ENCODE measurements around the gene LRFN4.
"Not testable (repeated sequence)": the region's sequence is repeated elsewhere in the genome, so short reads cannot be mapped to it uniquely, and the experiment has no call there.

LRFN4 gene

GRCh38 chr11:66856496-66857233 lies at the start of gene LRFN4:
TSS of gene LRFN4 (plus strand) at chr11:66857064. CDS start at chr11:66857745, 681 bp downstream.
- DNase-seq, result peak; percentile 80

GRCh38 chr11:66809592-66809991 lies 47.3 kb upstream of the LRFN4 start:
- no peak for DNase-seq

DNA sequence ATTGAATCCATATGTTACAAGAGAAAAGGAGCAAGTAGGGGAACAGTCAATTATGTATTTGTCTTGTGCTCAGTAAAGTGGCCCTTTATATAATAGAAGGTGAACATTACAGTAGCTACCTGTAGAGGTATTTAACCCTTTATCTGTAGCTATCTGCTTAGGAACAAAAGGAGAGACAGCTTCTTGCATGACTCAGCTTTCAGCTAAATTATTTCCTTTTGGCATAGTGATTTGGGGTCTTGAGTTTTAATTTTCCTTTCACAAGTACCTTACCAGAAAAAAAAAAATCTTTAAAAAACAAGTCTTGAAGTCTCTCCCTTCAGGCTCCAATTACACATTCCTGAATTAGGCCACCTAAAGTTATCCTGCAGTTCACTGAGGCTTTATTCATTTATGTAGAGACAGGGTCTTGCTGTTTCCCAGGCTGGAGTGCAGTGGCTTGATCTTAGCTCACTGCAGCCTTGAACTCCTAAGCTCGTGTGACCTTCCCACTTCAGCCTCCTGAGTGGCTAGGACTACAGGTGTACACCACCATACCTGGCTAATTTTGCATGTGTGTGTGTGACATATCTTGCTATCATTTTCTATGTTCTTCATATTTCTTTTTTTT lies 46.2 kb upstream of the LRFN4 start:
- no peak for DNase-seq

GRCh38 chr11:66814678-66815077 lies 42.2 kb upstream of the LRFN4 start:
- no peak for DNase-seq

- no peak for DNase-seq
Measured at GRCh38 chr11:66815646-66816045, 41.2 kb upstream of the LRFN4 start.

GRCh38 chr11:66818231-66818955 lies 38.5 kb upstream of the LRFN4 start:
- DNase-seq, result no peak

- DNase-seq, result no peak
Measured at GRCh38 chr11:66820381-66820780, 36.5 kb upstream of the LRFN4 start.

GRCh38 chr11:66820901-66821300 lies 36.0 kb upstream of the LRFN4 start:
- no peak for DNase-seq

- no peak for DNase-seq
Measured at GRCh38 chr11:66823700-66824099, 33.2 kb upstream of the LRFN4 start.

GRCh38 chr11:66824573-66824972 lies 32.3 kb upstream of the LRFN4 start:
- DNase-seq, result not testable (repeated sequence)

DNA sequence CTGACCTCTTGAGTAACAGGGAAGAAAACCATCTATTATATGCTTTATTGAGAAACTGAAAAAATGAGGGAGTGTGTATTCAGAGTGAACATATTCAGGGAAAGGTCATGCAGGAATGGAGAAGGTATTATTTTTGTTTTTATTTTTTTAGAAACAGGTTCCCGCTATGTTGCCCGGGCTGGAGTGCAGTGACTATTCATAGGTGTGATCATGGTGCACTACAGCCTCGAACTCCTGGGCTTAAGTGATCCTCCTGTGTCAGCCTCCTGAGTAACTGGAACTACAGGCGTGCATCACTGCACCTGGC lies 22.4 kb upstream of the LRFN4 start:
- no peak for DNase-seq

GRCh38 chr11:66834943-66835342 lies 21.9 kb upstream of the LRFN4 start:
- no peak for DNase-seq

- no peak for DNase-seq
Measured at GRCh38 chr11:66835768-66836405, 21.0 kb upstream of the LRFN4 start.

DNA sequence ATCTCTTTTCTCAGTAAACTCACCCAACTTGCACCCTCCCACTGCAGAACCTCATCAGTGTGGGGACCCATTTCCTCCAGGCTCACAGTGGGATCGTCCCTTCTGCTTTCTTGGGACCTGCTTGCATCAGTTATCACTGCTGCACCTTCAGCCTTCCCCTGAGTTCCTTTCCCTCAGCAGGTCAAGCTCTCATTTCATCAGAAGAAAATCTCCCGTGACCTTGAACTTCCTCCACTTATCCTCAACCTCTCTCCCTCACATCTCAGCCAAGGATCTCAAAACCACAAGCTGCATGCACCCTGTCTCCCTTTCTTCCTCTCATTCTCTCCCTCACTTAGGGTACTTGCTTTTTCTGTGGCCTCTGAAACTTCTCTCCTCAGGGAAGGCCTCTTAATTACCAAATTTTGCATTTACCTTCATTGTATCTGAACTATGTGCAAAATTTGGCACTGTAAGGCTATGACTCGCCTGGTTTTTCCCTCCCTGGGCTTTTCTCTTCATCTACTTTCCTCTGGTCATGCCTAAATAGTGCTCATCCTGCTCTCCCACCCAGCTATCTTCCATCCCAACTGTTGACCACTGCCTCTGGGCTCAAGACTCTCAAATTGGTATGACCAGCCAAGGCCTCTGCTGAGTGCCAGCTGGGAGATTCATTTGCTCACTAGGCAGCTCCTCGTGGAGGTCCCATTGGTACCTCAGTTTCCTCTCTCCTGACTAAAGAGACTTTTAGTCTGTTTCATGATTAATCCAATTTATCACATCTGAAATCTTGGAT lies 16.4 kb upstream of the LRFN4 start:
- DNase-seq, result no peak

- DNase-seq, result no peak
Measured at GRCh38 chr11:66841861-66842260, 15.0 kb upstream of the LRFN4 start.

GRCh38 chr11:66842501-66842895 lies 14.4 kb upstream of the LRFN4 start:
- DNase-seq, result no peak

DNA sequence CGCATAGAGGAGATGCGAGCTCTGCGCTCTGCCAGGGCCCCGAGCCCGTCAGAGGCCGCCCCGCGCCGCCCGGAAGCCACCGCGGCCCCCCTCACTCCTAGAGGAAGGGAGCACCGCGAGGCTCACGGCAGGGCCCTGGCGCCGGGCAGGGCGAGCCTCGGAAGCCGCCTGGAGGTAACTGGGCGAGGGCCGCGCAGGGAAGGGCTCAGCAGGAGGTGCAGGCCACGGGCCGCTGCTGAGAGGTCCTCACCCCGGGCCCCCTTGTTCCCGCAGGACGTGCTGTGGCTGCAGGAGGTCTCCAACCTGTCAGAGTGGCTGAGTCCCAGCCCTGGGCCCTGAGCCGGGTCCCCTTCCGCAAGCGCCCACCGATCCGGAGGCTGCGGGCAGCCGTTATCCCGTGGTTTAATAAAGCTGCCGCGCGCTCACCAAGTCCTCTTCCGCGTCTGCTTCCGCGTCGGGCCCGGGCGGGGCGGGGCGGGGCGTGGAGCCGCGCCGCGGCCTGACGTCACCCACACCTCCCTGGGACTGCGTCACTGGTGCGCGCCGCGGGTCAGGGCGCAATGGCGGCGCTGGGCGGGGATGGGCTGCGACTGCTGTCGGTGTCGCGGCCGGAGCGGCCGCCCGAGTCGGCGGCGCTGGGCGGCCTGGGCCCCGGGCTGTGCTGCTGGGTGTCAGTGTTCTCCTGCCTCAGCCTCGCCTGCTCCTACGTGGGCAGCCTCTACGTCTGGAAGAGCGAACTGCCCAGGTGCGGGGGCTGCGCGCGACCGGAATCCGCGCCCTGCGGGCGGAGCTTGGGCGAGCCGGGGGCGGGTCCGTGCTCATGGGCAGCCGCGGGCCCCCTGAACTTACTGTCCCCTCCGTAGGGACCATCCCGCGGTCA lies 13.7 kb upstream of the LRFN4 start, which contains the start of gene RCE1:
RCE1 (plus strand) TSS at position 546 of the 880 bp plus-strand sequence; CDS start at position 561, 15 bp downstream.
- DNase-seq, result peak; percentile 83

DNA sequence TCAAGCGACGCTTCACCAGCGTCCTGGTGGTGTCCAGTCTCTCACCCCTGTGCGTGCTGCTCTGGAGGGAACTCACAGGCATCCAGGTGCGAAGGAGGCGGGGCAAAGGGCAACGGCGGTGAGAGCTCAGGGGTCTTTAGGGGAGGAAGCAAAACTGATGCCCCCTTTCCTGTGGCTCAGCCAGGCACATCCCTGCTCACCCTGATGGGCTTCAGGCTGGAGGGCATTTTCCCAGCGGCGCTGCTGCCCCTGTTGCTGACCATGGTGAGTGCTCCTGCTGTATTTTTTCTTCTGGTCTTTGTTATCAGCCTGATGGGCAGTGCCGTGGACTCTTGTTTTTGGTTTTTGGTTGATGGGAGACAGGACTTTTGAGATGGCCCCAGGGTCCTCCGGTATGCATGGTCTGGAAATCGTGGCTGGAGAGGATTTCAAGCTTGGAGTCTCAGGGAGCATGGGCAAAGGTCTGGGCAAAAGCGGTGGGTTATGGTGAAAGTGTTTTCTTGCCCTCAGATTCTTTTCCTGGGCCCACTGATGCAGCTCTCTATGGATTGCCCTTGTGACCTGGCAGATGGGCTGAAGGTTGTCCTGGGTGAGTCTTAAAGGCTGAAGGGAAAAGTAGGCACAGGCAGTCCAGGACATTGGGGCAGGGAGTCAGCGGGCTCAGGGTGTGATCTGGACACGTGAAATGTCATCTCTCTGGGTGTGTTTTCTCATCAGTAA lies 12.9 kb upstream of the LRFN4 start:
- no peak for DNase-seq

DNA sequence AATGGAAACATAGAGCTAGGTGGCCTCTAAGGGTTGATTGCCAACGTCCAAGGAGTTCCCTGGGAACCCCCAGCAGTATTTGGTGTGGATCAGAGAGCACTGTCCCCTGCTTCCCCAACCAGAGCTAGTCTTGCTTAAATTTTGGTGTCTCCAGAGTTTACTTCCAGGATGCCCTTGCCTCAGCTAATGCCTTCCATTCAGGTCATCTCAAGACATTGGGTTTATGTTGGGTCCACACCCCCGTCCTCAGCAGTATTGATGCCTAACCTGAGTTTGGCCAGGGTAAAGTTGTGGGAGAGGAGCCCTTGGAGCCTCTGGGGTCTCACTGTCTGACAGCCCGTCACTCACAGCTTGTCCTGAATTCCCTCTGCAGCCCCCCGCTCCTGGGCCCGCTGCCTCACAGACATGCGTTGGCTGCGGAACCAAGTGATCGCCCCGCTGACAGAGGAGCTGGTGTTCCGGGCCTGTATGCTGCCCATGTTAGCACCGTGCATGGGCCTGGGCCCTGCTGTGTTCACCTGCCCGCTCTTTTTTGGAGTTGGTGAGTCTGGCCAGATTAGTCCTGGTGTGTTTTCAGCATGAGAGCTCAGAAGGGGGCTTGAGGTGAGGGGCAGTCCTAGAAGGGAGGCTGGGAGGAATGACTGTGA lies 12.2 kb upstream of the LRFN4 start:
- DNase-seq, result no peak

DNA sequence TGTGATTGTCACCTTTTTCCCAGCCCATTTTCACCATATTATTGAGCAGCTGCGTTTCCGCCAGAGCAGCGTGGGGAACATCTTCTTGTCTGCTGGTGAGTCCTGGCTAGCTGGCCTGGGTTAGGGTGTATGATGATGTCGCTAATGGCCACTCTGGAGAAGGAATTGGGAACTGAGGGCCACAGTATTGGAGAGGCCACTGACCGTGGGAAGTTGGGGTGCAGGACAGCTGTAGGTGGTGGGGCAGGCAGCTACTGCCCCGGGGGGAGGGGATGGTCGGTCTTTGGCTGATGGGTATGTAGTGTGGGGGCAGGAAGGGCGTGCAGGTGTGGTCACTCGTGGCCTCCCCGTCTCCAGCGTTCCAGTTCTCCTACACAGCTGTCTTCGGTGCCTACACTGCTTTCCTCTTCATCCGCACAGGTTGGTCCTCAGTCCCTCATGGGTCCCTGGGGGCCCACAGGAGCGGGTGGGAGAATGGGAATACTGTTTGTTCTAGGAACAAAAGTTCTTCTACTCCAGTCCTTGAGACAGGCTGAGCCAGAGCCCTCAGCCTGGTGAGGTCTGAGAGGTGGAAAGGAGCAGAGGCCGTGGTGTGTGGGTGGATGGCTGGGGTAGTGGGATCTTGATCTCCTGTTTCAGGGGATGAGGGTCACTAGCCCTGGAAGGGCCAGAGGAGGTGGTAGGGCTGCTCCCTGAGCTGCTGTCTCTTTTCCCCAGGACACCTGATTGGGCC lies 11.6 kb upstream of the LRFN4 start:
- no peak for DNase-seq
